Measurements from ENCODE around the gene HS1BP3. TPM values are rescaled to one million over a fixed set of nuclear protein-coding genes. Genes with fewer than 3 reads are reported as not detected.
A peak's percentile ranks its signal among the peaks of the same experiment; 100 is the strongest.

HS1BP3 gene
- total RNA-seq, 1 donor from 2014 or later: 33.2 TPM

DNA sequence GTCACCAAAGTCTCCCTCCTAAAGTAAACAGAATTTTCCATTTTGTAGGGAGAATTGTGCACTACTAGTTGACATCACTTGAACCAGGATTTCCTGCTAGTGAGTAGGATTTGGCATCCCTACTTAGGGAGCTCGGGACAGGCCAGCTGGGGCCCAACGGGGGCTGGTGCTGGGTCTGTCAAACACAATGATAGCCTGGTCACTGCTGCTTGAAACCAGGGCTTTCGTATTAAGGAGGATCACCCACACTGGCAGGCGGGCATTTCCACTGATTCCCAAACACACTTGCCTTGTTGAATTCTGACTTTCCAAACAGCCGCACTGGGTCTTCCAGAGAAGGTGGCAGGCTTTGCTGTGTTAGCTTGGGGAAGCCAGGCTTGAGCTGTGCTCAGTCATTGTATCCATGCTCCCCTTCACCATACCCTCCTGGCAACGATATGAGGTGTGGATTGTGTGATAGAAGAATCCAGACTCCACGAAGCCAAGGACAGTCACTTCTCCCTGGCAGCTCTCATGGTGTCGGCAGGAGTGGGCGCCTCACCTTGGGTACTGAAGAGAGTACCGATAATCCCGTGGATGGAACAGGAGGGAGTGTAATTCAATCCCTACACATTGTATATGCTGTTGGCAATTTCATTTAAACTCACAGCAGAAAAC is 23.5 kb upstream of the HS1BP3 start:
- TF ChIP-seq, protein P1, sequence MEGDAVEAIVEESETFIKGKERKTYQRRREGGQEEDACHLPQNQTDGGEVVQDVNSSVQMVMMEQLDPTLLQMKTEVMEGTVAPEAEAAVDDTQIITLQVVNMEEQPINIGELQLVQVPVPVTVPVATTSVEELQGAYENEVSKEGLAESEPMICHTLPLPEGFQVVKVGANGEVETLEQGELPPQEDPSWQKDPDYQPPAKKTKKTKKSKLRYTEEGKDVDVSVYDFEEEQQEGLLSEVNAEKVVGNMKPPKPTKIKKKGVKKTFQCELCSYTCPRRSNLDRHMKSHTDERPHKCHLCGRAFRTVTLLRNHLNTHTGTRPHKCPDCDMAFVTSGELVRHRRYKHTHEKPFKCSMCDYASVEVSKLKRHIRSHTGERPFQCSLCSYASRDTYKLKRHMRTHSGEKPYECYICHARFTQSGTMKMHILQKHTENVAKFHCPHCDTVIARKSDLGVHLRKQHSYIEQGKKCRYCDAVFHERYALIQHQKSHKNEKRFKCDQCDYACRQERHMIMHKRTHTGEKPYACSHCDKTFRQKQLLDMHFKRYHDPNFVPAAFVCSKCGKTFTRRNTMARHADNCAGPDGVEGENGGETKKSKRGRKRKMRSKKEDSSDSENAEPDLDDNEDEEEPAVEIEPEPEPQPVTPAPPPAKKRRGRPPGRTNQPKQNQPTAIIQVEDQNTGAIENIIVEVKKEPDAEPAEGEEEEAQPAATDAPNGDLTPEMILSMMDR (IDR thresholded peaks at IDR 0.05): no peak
- Mint-ChIP-seq H3K4me1 (ENCODE audit: low read depth) (peaks cover 50% of the 10 kb centered on the region), H3K4me3 (ENCODE audit: unreplicated experiment) (no peak overlapping the region), H3K27me3 (ENCODE audit: low read depth) (peaks cover 9% of the 10 kb centered on the region), H3K27ac (ENCODE audit: unreplicated experiment) (peak overlapping the region; percentile 95), H3K9me3 (ENCODE audit: low read depth) (no peaks in the 10 kb centered on the region), H3K36me3 (ENCODE audit: low read depth) (peaks cover 6% of the 10 kb centered on the region)
- no peak for DNase-seq (ENCODE audit: low spot score)

DNA sequence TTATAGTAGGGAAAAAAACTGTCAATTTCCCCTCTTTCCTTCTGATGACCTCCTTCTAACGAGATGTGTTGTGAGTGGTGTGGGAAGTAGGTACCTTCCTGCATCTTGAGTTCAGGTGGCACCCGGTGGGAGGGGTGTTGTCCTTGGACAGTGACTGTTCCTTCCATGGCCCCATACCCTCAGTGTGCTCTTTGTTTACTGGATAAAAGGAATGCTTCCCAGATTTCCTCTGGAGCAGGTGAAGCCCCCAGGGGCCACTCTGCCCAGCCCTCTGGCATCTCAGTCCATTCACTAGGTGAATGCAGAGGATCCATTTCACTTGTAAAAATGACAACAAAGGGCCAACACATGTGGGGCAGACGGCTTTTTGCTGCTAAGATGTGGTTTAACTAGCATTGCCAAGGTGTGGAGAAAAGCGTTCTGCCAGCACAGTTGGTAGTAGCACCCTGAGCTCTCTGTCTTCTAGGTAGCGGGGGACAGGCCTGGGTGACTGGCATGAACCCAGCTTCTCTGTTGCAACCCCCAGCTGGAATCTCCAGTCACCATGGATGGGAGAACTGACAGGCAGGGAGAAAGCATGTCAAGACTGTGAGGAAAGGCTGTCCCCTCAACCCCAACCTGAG is 22.9 kb upstream of the HS1BP3 start:
- peaks cover 12% of the 10 kb centered on the region for H3K27me3 Mint-ChIP-seq (ENCODE audit: low read depth)
- H3K4me3 Mint-ChIP-seq (ENCODE audit: unreplicated experiment): no peak overlapping the region

DNA sequence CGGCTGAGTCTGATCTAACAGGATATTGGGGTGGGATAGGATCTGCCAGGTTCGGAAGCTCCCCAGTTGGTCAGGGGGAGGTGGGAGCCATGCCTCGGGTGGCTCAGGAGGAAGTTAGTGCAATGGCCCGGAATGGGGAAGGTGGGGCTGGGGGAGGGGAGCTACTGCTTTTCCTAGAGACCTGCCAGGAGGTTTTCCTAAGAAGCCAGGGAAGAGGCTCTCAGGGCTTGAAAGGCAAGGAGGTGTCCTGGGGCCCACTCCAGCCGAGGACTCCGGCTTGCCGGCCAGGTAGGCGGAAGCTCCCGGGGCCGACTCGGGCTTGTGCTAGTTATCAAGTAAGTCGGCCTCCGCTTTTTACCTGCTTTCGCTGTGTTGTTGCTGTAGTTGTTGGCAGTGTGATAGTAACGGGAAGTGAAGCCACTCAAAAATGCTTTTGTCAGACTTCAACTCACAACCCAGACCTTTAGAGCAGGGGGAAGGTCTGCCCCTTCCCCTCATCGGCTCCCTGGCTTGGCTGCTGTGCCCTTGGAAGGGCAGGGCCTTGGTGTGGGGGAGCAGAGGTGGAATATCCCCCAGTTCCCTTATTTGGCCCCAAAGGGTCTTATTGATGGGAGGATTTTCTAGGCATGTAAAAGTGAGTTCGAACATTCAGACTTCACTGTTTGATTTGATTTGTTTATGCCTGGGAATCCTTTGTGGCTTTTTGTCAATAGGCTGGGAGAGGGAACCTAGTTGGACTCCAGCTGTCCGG is 21.5 kb upstream of the HS1BP3 start:
- H3K36me3 Mint-ChIP-seq (ENCODE audit: low read depth): peaks cover 7% of the 10 kb centered on the region
- no peaks in the 10 kb centered on the region for H3K9me3 Mint-ChIP-seq (ENCODE audit: low read depth)
- TF ChIP-seq, protein P1 (IDR thresholded peaks at IDR 0.05): no peak
- H3K4me1 Mint-ChIP-seq (ENCODE audit: low read depth): peaks cover 65% of the 10 kb centered on the region
- no peak for DNase-seq (ENCODE audit: low spot score)
- peaks cover 12% of the 10 kb centered on the region for H3K27me3 Mint-ChIP-seq (ENCODE audit: low read depth)
- peak overlapping the region; percentile 31 for H3K4me3 Mint-ChIP-seq (ENCODE audit: unreplicated experiment)
- peak overlapping the region; percentile 32 for H3K27ac Mint-ChIP-seq (ENCODE audit: unreplicated experiment)

More for the DNA sequence above, 22.9 kb upstream of the HS1BP3 start:
- peaks cover 6% of the 10 kb centered on the region for H3K36me3 Mint-ChIP-seq (ENCODE audit: low read depth)
- TF ChIP-seq, protein P1 (IDR thresholded peaks at IDR 0.05): no peak
- H3K27ac Mint-ChIP-seq (ENCODE audit: unreplicated experiment): no peak overlapping the region
- no peak for DNase-seq (ENCODE audit: low spot score)
- H3K9me3 Mint-ChIP-seq (ENCODE audit: low read depth): no peaks in the 10 kb centered on the region
- H3K4me1 Mint-ChIP-seq (ENCODE audit: low read depth): peaks cover 56% of the 10 kb centered on the region

DNA sequence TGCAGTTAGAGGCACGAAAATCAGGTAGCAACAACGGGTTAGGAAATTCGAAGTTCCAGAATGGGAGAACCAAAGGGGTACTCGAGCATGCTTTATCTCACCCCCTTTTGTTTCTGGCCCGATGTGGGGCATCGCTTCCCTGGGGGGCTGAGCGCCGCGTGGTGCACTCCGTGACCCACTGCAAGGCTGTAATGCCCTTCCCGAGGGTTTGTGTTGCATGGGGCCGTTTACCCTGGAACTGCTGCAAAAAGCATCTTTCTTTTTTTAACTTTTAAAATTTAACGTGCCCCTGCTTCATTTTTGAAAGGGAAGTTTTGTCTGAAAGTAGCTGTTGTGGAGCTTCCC is 20.8 kb upstream of the HS1BP3 start:
- Mint-ChIP-seq H3K4me1 (ENCODE audit: low read depth) (peaks cover 65% of the 10 kb centered on the region), H3K4me3 (ENCODE audit: unreplicated experiment) (no peak overlapping the region), H3K9me3 (ENCODE audit: low read depth) (no peaks in the 10 kb centered on the region), H3K36me3 (ENCODE audit: low read depth) (peaks cover 7% of the 10 kb centered on the region), H3K27me3 (ENCODE audit: low read depth) (peaks cover 12% of the 10 kb centered on the region), H3K27ac (ENCODE audit: unreplicated experiment) (no peak overlapping the region)
- TF ChIP-seq, protein P1 (IDR thresholded peaks at IDR 0.05): no peak
- no peak for DNase-seq (ENCODE audit: low spot score)

DNA sequence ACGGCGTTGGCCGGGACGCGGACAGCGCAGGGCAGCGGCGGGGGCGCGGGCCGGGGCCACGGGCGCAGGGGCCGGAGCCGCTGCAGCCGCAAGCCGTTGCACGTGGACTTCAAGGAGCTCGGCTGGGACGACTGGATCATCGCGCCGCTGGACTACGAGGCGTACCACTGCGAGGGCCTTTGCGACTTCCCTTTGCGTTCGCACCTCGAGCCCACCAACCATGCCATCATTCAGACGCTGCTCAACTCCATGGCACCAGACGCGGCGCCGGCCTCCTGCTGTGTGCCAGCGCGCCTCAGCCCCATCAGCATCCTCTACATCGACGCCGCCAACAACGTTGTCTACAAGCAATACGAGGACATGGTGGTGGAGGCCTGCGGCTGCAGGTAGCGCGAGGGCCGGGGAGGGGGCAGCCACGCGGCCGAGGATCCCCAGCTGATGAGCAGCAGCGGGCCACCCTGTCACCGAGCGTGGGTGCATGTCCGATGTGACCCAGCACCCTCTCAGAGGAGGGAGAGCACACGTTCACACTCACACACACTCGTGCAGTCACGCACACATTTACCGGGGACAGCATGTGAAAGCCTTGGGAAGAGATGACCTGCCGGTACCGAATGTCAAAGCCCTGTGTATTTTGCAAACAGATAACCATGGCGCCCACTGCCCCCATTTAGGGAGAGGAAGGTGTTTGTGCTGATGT is 20.3 kb upstream of the HS1BP3 start:
- TF ChIP-seq, protein P1 (IDR thresholded peaks at IDR 0.05): no peak
- Mint-ChIP-seq H3K27ac (ENCODE audit: unreplicated experiment) (no peak overlapping the region), H3K27me3 (ENCODE audit: low read depth) (peaks cover 12% of the 10 kb centered on the region), H3K9me3 (ENCODE audit: low read depth) (no peaks in the 10 kb centered on the region), H3K4me1 (ENCODE audit: low read depth) (peaks cover 66% of the 10 kb centered on the region), H3K36me3 (ENCODE audit: low read depth) (peaks cover 7% of the 10 kb centered on the region), H3K4me3 (ENCODE audit: unreplicated experiment) (no peak overlapping the region)
- no peak for DNase-seq (ENCODE audit: low spot score)
